ENCODE results near the gene GLTP. TPM values are rescaled to one million over a fixed set of nuclear protein-coding genes. Genes with fewer than 3 reads are reported as not detected.
"Not testable (repeated sequence)": the region's sequence is repeated elsewhere in the genome, so short reads cannot be mapped to it uniquely, and the experiment has no call there.

GLTP gene
- total RNA-seq, 2 donors from 2014 or later: 29.0 to 43.2 TPM

DNA sequence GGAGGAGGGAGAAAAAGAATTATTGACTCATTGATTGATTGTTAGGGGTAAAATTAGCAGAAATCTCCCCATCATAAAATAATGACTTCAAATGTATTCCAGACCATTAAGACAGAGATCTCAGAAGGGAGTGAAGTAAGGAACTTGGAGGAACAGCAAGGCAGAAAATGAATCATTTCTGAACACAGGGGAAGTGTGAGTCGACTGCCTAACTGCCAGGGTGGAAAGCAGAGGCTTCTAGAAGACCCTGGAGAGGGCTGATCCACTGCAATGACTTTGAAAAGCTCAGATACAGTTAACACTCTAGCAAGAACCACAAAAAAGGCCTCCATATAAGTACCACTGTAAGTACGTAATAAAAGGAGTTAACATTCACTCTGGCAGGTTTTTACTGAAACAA lies 9.7 kb downstream of the GLTP start:
- Histone ChIP-seq H3K27ac (no peak overlapping the region), H3K4me1 (peaks cover 0 to 6% of the 10 kb centered on the region in 2 donors), H3K36me3 (no peaks in the 10 kb centered on the region), H3K4me3 (no peak overlapping the region), H3K9me3 (no peaks in the 10 kb centered on the region), H3K27me3 (no peaks in the 10 kb centered on the region)
- TF ChIP-seq, protein P1, sequence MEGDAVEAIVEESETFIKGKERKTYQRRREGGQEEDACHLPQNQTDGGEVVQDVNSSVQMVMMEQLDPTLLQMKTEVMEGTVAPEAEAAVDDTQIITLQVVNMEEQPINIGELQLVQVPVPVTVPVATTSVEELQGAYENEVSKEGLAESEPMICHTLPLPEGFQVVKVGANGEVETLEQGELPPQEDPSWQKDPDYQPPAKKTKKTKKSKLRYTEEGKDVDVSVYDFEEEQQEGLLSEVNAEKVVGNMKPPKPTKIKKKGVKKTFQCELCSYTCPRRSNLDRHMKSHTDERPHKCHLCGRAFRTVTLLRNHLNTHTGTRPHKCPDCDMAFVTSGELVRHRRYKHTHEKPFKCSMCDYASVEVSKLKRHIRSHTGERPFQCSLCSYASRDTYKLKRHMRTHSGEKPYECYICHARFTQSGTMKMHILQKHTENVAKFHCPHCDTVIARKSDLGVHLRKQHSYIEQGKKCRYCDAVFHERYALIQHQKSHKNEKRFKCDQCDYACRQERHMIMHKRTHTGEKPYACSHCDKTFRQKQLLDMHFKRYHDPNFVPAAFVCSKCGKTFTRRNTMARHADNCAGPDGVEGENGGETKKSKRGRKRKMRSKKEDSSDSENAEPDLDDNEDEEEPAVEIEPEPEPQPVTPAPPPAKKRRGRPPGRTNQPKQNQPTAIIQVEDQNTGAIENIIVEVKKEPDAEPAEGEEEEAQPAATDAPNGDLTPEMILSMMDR (IDR thresholded peaks at IDR 0.05): no peak
- DNase-seq (ENCODE audit: low spot score): no peak

- H3K4me1 ChIP-seq: no peaks in the 10 kb centered on the region
- no peak overlapping the region for H3K27ac ChIP-seq
- TF ChIP-seq, protein P1 (IDR thresholded peaks at IDR 0.05): no peak
- no peaks in the 10 kb centered on the region for H3K9me3 ChIP-seq
- H3K36me3 ChIP-seq: no peaks in the 10 kb centered on the region
- H3K27me3 ChIP-seq: no peaks in the 10 kb centered on the region
- no peak for DNase-seq (ENCODE audit: low spot score)
- no peak overlapping the region for H3K4me3 ChIP-seq
Measured at GRCh38 chr12:109868182-109869051, 11.9 kb downstream of the GLTP start.

DNA sequence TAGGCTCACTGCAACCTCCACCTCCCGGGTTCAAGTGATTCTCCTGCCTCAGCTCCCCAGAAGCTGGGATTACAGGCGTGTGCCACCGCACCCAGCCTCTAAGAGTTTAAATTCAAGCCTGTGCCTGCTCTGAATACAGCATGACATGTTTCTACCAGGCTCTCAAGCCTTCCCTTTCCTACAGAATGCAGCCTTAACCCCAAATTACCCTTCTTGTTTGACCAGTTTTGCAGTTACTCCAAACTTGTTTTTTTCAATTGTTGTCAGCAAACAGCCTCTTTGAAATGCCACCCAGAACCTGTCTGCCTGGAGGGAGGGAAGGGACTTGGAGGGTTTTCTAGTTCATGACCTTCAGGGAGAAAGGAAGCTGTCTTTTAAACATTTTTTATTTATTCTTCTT lies 15.4 kb downstream of the GLTP start:
- TF ChIP-seq, protein P1 (IDR thresholded peaks at IDR 0.05): no peak
- Histone ChIP-seq H3K27me3 (no peaks in the 10 kb centered on the region), H3K9me3 (no peaks in the 10 kb centered on the region), H3K4me1 (no peaks in the 10 kb centered on the region), H3K27ac (no peak overlapping the region), H3K36me3 (no peaks in the 10 kb centered on the region), H3K4me3 (no peak overlapping the region)
- no peak for DNase-seq (ENCODE audit: low spot score)

GRCh38 chr12:109863847-109864712 lies 16.3 kb downstream of the GLTP start:
- H3K36me3 ChIP-seq: no peaks in the 10 kb centered on the region

GRCh38 chr12:109862491-109862890 lies 17.9 kb downstream of the GLTP start:
- H3K27me3 ChIP-seq; H3K9me3 ChIP-seq; DNase-seq (ENCODE audit: low spot score); H3K4me1 ChIP-seq; H3K4me3 ChIP-seq; H3K27ac ChIP-seq: not testable (repeated sequence)
- H3K36me3 ChIP-seq: peaks cover 11% of the 10 kb centered on the region

More at GRCh38 chr12:109863847-109864712, 16.3 kb downstream of the GLTP start:
- Histone ChIP-seq H3K4me1 (no peaks in the 10 kb centered on the region), H3K4me3 (no peak overlapping the region), H3K27ac (no peak overlapping the region), H3K9me3 (no peaks in the 10 kb centered on the region), H3K27me3 (no peaks in the 10 kb centered on the region)
- DNase-seq (ENCODE audit: low spot score): no peak
- TF ChIP-seq, protein P1 (IDR thresholded peaks at IDR 0.05): no peak

DNA sequence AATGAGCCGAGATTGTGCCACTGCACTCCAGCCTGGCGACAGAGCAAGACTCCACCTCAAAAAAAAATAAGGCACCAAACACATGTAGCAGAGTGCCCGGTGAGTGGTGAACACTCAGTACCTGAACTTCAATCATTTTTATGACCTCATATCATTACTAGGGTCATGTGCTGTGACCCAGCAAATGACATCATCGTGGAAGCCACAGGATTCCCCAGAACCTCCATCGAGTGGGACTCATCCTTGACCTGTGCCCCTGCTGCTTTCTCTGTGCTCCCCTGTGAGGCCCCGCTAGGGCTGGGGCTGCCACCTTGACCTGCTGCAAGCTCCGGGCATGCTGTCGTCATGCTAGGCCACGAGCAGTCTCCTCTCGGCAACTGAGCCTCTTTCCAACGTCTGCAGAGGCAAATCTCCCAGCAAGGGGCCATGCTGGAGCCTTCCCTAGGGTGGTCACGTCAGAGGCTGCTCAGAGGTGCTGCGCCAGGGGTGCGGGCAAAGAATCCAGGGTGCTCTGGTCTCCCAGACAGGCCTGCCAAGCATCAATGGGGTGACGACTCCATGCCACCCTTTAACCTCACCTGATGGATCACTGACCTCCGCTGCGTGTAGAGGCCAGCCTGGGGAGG lies 18.5 kb downstream of the GLTP start:
- DNase-seq (ENCODE audit: low spot score): no peak
- no peaks in the 10 kb centered on the region for H3K27me3 ChIP-seq
- H3K27ac ChIP-seq: no peak overlapping the region
- H3K4me3 ChIP-seq: no peak overlapping the region
- no peaks in the 10 kb centered on the region for H3K4me1 ChIP-seq
- TF ChIP-seq, protein P1 (IDR thresholded peaks at IDR 0.05): no peak
- H3K36me3 ChIP-seq: peaks cover 18% of the 10 kb centered on the region
- H3K9me3 ChIP-seq: no peaks in the 10 kb centered on the region

All from right atrium auricular region (tissue), 2 donors.